ENCODE results near the gene ROS1.
A peak's percentile ranks its signal among the peaks of the same experiment; 100 is the strongest.
"Not testable (repeated sequence)": the region's sequence is repeated elsewhere in the genome, so short reads cannot be mapped to it uniquely, and the experiment has no call there.

The ROS1 gene

GRCh38 chr6:117375446-117375845 lies 50.3 kb downstream of the ROS1 start:
- no peak for DNase-seq

DNA sequence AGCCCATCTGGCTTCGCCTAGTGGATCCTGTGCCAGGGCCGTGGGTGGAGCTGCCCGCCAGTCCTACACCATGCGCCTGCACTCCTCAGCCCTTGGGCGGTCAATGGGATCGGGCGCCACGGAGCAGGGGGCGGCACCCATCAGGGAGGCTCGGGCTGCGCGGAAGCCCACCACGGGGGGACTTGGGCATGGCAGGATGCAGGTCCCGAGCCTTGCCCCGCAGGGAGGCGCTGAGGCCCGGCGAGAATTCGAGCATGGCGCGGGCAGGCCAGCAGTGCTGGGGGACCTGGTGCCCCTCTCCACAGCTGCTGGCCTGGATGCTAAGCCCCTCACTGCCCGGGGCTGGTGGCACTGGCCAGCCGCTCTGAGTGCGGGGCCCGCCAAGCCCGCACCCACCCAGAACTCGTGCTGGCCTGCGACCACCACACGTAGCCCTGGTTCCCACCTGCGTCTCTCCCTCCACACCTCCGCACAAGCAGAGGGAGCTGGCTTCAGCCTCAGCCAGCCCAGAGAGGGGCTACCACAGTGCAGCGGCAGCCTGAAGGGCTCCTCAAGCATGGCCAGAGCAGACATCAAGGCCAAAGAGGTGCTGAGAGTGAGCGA lies 52.4 kb downstream of the ROS1 start:
- DNase-seq, result no peak

DNA sequence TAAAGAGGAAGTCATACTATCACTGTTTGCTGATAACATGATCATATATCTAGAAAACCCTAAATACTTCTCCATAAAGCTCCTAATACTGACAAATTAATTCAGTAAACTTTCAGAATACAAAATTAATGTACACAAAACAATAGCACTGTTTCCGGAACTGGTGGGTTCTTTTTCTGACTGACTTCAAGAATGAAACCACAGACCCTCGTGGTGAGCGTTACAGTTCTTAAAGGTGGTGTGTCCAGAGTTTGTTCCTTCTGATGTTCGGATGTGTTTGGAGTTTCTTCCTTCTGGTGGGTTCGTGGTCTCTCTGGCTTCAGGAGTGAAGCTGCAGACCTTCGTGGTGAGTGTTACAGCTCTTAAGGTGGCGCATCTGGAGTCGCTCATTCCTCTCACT lies 53.5 kb downstream of the ROS1 start:
- not testable (repeated sequence) for DNase-seq

- no peak for DNase-seq
These were observed 54.2 kb downstream of the ROS1 start for GRCh38 chr6:117371492-117371891.

DNA sequence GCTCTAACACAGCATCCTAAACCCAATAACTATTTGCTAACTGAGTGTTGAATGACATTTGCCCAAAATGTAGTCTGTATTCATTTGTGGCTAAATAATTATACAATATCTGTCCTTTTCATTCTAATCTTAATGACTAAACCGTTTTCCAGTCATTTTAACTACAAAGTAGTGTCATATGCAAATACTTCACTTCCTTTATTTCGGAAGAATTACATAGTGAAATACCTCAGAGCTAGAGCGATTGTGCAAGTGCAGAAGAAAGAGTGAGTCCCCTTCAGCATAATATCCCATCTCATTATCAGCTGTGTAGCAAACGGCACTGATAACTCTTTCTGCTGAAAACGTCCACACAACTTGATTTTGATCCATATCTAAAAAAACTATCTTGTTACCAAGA lies 66.2 kb downstream of the ROS1 start:
- DNase-seq, result no peak

- no peak for DNase-seq
These were observed 71.1 kb downstream of the ROS1 start for GRCh38 chr6:117354671-117355070.

GRCh38 chr6:117352466-117353081 lies 73.2 kb downstream of the ROS1 start:
- DNase-seq, result peak; percentile 15

DNA sequence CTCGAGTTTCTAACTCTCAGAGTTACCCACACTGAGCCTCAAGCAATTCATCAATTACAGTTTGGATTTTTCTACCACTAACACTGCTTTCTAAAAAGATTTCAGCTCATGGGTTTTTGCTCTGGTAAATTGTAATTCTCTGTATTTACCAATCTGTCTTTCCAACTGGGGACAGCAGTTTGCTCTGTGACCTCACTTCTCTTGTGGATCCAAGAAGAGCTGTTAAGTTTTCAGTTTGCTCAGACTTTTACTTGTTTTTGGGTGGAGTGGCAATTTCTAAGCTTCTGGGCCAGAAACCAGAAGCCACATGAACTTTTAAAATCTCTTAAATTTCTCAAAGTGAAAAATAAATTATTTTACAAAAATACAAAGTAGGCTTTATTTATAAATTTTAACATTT lies 74.2 kb downstream of the ROS1 start:
- DNase-seq, result no peak

DNA sequence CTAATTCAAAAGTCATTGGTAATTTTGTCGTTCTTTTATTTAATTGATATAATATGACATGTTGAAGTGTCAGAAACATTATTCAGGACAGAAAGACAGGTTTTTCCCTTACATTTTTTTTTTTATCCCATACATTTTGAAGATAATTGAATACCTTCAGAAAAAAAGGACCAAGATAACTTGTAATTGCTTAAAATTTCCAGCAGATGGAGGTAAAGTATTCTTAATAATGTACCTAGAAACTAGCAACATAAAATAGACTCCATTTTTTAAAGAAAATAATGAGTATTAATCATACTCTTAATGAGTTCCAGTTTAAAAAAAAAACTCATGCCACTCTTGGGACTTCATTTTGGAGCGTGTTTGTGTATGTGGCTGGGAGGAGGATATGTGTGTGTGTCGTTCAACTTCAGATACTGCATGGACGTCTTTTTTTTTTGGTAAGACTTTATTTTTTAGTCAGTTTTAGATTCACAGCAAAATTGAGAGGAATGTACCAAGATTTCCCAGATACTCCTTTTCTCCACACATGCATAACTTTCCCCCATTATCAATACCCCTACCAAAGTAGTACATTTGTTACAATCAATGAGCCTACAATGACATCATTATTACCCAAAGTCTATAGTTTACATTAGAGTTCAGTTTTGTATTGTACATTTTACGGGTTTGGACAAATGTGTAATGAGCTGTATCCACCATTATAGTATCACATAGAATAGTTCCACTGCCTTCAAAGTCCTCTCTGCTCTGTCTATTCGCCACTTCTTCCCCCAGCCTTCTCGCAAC lies 79.4 kb downstream of the ROS1 start:
- DNase-seq, result peak; percentile 45

DNA sequence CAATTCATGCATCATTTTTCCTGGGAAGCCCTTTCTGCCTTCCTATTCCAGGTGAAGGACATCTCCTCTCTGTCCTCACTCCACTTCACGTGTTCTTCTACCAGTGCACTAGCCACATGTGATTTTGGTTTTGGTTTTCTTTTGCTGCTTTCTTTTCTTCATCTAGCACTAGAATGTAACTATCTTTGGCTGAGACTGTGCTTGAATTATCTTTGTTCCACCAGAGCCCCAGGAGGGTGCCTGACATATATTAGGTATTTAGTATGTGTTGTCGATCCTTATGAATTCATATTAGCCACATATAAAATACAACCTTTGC lies 80.5 kb downstream of the ROS1 start:
- no peak for DNase-seq

DNA sequence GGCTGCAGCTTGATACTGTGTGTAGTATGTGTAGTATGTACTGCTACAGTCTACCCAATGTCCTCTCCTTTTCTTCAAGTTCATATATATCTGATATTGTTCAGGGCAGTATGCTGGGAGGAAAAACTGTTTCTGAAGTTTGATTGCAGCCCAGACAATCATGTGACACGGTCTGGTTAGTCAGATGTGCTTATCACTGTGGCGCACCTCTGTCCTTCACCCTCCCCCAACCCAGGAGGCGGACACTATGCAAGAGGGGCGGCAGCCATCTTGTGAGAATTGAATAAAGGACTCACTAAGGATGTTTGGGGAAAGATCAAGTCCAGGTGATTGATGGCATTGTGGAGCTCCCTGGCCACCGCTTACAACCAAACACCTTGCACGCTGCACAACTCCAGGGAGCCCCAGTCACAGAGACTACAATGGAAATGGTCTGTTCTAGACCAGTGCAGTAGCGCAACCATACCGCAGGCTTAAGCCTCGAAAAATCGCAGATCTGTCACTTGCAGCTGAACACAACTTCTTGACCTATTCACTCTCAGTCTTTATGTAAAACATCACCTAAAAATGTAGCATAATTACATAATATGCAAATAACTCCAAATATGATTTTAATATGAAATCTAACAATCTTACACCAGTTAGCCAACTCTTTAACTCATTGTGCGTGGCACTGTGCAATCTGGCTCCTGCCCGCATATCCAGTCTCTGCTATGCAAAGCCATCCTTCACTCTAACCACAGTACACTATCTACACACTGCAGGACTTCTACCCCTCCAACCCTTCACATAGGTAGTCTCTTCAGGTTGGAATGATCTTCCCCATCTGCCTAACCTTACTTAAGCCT lies 81.1 kb downstream of the ROS1 start:
- no peak for DNase-seq

DNA sequence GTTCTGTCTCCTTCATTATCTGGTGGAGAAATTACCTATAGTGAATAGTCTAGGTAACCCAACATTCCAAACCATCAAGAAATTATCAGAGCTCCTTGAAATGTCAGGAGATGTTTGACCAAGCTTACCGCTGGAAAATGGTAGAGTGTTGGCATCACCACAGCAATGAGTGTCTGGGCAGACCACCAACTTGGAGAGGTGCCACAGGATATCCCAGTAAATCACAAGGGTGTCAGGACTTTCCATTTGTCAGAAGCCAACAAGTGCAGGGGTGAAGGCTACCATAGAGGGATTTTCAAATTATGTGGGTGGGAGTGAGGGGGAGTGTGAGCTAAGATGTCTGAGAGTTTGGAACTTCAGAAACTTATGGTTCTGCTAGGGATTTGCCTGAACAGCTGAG lies 87.2 kb downstream of the ROS1 start:
- DNase-seq, result no peak

DNA sequence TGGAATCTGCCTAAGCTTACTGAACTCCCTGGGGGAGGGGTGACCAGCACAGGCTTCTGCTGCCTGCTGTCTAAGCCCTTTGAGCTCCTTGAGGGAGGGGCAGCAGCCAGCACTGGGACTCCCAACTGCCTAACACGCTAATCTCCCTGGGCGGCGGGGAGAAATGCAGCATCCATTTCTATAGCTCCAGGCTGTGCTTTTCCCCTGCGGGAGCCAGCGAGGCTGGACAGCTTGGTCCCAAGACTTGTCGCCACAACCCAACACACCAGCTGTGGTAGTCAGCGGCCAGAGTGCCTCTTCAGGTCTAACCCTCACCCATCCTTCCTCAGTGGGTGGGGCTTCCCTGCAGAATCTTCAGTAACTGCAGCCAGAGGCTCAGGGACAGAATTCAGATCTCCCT lies 95.8 kb downstream of the ROS1 start:
- DNase-seq, result no peak

- no peak for DNase-seq
These were observed 97.2 kb downstream of the ROS1 start for GRCh38 chr6:117328500-117328899.

- no peak for DNase-seq
These were observed 97.7 kb downstream of the ROS1 start for GRCh38 chr6:117328005-117328389.

DNA sequence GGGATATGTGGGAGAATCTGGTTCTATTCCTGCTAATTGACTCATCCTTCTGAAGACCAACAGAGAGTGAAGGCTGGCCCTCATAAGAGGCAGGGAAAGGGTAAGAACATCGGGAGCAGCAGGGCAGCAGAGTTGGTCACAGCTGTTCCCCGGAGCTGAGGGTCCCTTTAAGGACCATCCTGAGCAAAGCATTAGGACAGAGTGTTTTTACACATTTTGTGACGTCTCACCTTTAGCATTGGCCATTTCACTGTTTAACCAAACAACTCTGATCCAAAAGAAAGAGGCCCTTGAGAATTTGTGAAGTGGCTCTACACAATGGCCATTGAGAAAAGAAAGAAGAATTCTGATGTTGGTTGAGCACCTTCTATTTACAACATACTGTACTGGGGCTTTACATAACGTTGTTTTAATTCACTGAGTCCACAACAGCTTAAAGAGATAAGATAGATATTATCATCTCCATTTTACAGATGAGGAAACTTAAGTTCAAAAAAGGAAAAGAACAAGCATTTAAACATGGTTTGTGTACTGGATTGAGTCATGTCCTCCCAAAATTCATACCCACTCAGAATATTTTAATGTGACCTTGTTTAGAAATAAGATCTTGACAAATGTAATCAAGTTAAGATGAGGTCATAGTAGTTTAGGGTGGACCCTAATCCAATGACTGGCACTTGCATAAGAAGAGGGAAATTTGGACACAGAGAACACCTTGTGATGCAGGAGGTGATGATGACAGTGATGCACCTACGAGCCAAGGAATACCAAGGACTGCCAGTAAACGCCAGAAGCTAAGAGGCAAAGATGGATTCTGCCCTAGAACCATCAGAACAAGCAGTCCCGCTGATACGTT lies 98.4 kb downstream of the ROS1 start:
- DNase-seq, result no peak

DNA sequence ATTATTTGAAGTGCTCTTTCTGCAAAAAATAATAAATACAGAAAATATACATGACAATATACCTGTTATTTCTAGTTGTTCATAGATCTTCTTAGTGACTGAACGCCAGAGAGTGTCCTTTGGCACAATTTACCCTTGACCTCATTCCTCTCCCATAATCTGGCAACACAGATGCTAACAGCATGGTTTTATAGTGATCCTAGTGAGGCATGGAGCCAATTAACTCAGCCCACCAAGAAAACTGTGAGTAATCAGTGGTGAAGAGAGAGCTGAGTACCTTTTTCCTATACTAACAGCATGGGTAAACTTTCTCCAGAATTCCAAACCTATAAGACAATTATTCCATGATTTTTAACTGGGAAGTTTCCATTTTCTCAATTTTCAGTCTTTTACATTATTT lies 99.3 kb downstream of the ROS1 start:
- DNase-seq, result no peak

GRCh38 chr6:117317261-117317660 lies 108.5 kb downstream of the ROS1 start:
- DNase-seq, result peak; percentile 17

GRCh38 chr6:117311726-117312125 lies 114.0 kb downstream of the ROS1 start:
- no peak for DNase-seq

GRCh38 chr6:117311310-117311709 lies 114.4 kb downstream of the ROS1 start:
- no peak for DNase-seq

DNA sequence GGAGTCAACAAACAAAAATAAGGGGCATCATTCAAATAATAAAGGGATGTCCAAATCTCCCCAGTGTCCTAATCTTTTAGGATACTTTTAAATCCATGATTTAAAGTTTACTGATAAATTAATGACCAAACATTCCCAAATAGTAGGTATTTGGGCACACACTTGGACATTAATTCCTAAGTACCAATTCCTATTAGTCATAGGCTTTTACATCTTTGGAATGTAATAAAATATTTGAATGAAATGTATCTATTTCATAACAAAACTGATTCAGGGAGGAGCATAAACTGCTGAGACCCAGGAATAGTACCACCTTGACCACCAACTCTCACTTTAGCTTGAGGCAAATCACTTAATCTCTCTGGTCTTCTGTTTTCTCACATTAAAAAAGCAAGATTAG lies 116.1 kb downstream of the ROS1 start:
- DNase-seq, result no peak

DNA sequence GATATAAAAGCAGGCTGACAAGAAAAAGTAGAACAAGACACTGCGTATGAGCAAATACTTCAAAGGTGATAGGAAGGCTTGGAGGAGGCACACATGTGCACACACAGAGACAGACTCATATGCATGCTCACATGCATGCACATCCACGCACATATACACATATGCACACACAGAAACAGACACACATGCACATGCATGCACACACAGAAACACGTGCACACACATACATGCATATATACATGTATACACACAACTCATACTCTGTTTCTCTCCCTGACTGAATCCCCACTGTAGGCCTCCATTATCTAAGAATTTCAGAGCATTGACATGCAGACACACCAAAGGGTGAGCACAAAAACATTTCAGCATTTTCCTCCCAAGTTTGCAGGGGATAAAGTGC lies 116.7 kb downstream of the ROS1 start:
- no peak for DNase-seq

GRCh38 chr6:117307655-117308054 lies 118.1 kb downstream of the ROS1 start:
- DNase-seq, result no peak
